SU-DHL-6 (cell line): ENCODE data around the gene RAP1GAP2.

Experiments
- CTCF ChIP-seq: fragments of 200-600 bp; sonication (generic); IDR thresholded peaks from one replicate; pipeline ENCODE4 v1.5.1; 2017; ENCODE audit warnings: antibody characterized with exemption, mild to moderate bottlenecking, low read length, moderate library complexity; ENCODE audit not compliant: insufficient read depth, poor library complexity, severe bottlenecking
- EZH2phosphoT487 ChIP-seq: fragments of 200-600 bp; sonication (generic), shearing (Covaris generic); conservative IDR thresholded peaks from 2 replicates; pipeline ENCODE4 v1.6.1; 2018; ENCODE audit warnings: mild to moderate bottlenecking, antibody characterized with exemption, low read length, moderate library complexity, mixed read lengths

DNA sequence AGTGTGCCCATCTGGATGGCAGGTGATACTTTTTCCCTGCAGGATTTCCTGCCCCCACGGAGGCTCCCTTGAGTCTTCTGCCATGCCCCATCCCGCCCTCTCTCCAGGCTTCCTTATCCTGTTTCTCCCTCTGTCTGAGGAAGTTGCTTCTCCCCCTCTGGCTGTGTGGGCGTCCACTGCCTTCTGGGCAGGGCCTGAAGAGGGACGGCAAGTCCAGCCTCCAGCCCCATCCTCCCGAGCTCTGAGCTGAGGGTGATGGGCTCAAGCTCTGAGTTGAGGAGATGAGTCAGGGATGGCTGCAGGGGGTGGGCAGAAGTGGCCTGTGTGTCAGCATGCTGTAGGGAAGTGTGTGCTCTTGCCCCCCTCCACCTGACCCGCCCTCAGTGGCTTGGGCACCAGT lies 14.2 kb upstream of the RAP1GAP2 start:
- TF ChIP-seq CTCF: no peak
- TF ChIP-seq EZH2phosphoT487: no peak
